ENCODE results near the gene ZFAND3.

DNA sequence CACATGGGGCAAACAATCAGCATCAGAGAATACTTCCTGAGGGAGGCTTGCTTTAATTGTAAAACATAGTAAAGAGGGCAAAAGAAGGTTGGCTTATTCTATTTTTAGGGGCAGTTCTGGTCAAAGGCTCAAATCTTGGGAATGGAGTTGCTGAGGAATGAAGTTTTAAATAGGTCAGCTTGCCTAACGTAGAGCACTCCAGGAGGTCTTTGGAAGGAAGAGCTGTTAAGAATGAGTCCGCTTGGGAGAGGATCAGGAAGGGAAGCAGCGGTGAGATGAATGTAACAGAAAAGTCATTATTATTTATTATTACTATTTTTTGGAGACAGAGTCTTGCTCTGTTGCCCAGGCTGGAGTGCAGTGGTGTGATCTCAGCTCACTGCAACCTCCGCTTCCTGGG, 108.7 kb downstream of the ZFAND3 start:
- TF ChIP-seq HDAC2 (IDR thresholded peaks at IDR 0.05) (no peak), CTCF (IDR thresholded peaks at IDR 0.05) (no peak), RAD21 (conservative IDR thresholded peaks at IDR 0.05 in 1 of 2, IDR thresholded peaks at IDR 0.05 in 1 of 2) (no peak), REST (IDR thresholded peaks at IDR 0.05) (no peak)
- TF ChIP-seq, protein P1, sequence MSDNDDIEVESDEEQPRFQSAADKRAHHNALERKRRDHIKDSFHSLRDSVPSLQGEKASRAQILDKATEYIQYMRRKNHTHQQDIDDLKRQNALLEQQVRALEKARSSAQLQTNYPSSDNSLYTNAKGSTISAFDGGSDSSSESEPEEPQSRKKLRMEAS (IDR thresholded peaks at IDR 0.05): no peak
- TF ChIP-seq, protein P2, sequence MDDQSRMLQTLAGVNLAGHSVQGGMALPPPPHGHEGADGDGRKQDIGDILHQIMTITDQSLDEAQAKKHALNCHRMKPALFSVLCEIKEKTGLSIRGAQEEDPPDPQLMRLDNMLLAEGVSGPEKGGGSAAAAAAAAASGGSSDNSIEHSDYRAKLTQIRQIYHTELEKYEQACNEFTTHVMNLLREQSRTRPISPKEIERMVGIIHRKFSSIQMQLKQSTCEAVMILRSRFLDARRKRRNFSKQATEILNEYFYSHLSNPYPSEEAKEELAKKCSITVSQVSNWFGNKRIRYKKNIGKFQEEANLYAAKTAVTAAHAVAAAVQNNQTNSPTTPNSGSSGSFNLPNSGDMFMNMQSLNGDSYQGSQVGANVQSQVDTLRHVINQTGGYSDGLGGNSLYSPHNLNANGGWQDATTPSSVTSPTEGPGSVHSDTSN (IDR thresholded peaks at IDR 0.05): no peak

All from A549 (cell line).